Measurements from ENCODE around the gene TOPAZ1. TPM values are rescaled to one million over a fixed set of nuclear protein-coding genes. Genes with fewer than 3 reads are reported as not detected.

TOPAZ1 gene
- total and polyA plus RNA-seq, 7 donors = not detected

- intact Hi-C loops (cut with DNase I) = loop anchor here in 1 of 2 donors (10.0 kb wide), 1 partner anchor 137 kb away; the partner anchor contains the start of gene ZNF445
- Histone ChIP-seq H3K27ac (peak overlapping the region; percentile 99), H3K4me1 (peaks cover 25% of the 10 kb centered on the region), H3K9me3 (no peaks in the 10 kb centered on the region), H3K27me3 (ENCODE audit: insufficient read depth in 3 of 3, low read length in 2 of 3) (no peaks in the 10 kb centered on the region), H3K4me3 (peak overlapping the region; percentile 73), H3K36me3 (ENCODE audit: insufficient read depth in 1 of 2, low read depth in 1 of 2) (no peaks in the 10 kb centered on the region)
- WGBS, 3 donors = 66 to 75% (median 72%) methylated on average over 5 of the region's 5 CpGs
- no peak for DNase-seq
- TF ChIP-seq, protein P1, sequence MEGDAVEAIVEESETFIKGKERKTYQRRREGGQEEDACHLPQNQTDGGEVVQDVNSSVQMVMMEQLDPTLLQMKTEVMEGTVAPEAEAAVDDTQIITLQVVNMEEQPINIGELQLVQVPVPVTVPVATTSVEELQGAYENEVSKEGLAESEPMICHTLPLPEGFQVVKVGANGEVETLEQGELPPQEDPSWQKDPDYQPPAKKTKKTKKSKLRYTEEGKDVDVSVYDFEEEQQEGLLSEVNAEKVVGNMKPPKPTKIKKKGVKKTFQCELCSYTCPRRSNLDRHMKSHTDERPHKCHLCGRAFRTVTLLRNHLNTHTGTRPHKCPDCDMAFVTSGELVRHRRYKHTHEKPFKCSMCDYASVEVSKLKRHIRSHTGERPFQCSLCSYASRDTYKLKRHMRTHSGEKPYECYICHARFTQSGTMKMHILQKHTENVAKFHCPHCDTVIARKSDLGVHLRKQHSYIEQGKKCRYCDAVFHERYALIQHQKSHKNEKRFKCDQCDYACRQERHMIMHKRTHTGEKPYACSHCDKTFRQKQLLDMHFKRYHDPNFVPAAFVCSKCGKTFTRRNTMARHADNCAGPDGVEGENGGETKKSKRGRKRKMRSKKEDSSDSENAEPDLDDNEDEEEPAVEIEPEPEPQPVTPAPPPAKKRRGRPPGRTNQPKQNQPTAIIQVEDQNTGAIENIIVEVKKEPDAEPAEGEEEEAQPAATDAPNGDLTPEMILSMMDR (IDR thresholded peaks at IDR 0.05) = no peak
- no peak for ATAC-seq
Measured at GRCh38 chr3:44337248-44337785, 95.6 kb downstream of the TOPAZ1 start.

GRCh38 chr3:44338010-44338827 is 96.5 kb downstream of the TOPAZ1 start, which contains the start of gene TCAIM:
TCAIM (plus strand) TSS chr3:44338766; CDS start chr3:44354783, 16,017 bp downstream.
- DNase-seq (peak; percentile 97 to 99), ATAC-seq (peak; percentile 99)
- H3K27ac ChIP-seq = peak within 1 kb of the TSS; percentile 99
- no peaks in the 10 kb centered on the region for H3K9me3 ChIP-seq
- H3K4me3 ChIP-seq = peak within 1 kb of the TSS; percentile 73
- peaks cover 25% of the 10 kb centered on the region for H3K4me1 ChIP-seq
- no peaks in the 10 kb centered on the region for H3K36me3 ChIP-seq (ENCODE audit: insufficient read depth in 1 of 2, low read depth in 1 of 2)
- intact Hi-C loops (cut with DNase I) = loop anchor here in 1 of 2 donors (2.0 to 10.0 kb wide), 2 partner anchors 17 to 137 kb away; partner anchors contain the start of gene ZNF445
- WGBS, 3 donors = 0 to 1% (median 0%) methylated on average over 64 to 77 of the region's 77 CpGs
- TF ChIP-seq, protein P1 (IDR thresholded peaks at IDR 0.05) = no peak
- H3K27me3 ChIP-seq (ENCODE audit: insufficient read depth in 3 of 3, low read length in 2 of 3) = no peaks in the 10 kb centered on the region

- intact Hi-C loops (cut with DNase I) = loop anchor here in 1 of 2 donors (2.0 to 10.0 kb wide), 2 partner anchors 16 to 136 kb away; partner anchors contain the start of gene ZNF445
Measured at GRCh38 chr3:44338828-44339127, 97.1 kb downstream of the TOPAZ1 start.

DNA sequence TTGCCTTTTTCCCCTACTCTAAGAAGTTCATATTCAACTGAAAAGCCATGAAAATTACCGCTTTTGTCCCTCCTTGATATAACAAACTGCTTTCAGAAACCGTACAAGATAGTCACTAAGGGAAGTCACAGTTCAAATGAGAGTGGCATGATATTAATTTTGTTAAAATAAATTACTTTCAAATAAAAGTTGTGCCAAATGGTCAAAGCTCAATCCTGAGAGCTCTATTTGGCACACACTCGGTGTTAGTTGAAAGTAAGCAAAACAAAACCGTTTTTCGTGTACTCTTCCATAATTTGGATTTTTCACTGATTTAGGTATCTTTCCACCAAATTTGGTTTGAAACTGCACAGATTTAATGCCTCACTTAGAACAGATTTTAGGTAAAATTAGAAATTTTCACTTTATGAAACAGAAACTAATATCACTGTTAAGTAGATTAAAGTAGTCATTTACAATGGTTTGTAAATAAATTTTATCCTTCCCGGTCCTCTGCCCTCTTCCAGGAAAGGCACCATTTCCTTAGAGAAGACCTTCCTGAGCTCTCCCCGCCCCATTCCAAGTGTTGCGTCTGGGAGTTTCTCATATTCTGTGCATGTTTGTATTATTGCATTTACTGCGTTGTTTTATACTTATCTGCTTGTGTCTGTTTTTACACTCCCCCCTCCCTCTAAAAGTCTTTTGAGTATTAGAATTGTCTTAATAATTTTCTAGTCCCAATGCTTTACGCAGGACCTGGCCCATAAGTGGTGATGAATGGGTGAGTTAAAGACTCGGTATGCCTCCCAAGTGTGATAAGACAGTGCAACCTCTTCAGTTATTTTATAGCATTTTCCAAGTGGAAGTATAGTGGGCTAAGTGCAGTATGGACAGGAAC is 97.7 kb downstream of the TOPAZ1 start:
- DNase-seq (no peak), ATAC-seq (no peak)
- H3K4me3 ChIP-seq = peak overlapping the region; percentile 73
- no peaks in the 10 kb centered on the region for H3K9me3 ChIP-seq
- TF ChIP-seq, protein P1 (IDR thresholded peaks at IDR 0.05) = no peak
- H3K27me3 ChIP-seq (ENCODE audit: insufficient read depth in 3 of 3, low read length in 2 of 3) = no peaks in the 10 kb centered on the region
- WGBS, 3 donors = 25 to 27% (median 26%) methylated on average over 11 of the region's 11 CpGs
- H3K27ac ChIP-seq = peak overlapping the region; percentile 99
- intact Hi-C loops (cut with DNase I) = loop anchor here in 1 of 2 donors (2.0 to 10.0 kb wide), 2 partner anchors 15 to 135 kb away; partner anchors contain the start of gene ZNF445
- no peaks in the 10 kb centered on the region for H3K36me3 ChIP-seq (ENCODE audit: insufficient read depth in 1 of 2, low read depth in 1 of 2)
- peaks cover 25% of the 10 kb centered on the region for H3K4me1 ChIP-seq

More at GRCh38 chr3:44338828-44339127, 97.1 kb downstream of the TOPAZ1 start:
- no peaks in the 10 kb centered on the region for H3K36me3 ChIP-seq (ENCODE audit: insufficient read depth in 1 of 2, low read depth in 1 of 2)
- H3K4me3 ChIP-seq = peak overlapping the region; percentile 73
- no peaks in the 10 kb centered on the region for H3K9me3 ChIP-seq
- ATAC-seq (no peak), DNase-seq (no peak)
- peak overlapping the region; percentile 99 for H3K27ac ChIP-seq
- H3K27me3 ChIP-seq (ENCODE audit: insufficient read depth in 3 of 3, low read length in 2 of 3) = no peaks in the 10 kb centered on the region
- 0% methylated on average over 15 of the region's 15 CpGs for WGBS, 3 donors
- H3K4me1 ChIP-seq = peaks cover 25% of the 10 kb centered on the region
- TF ChIP-seq, protein P1 (IDR thresholded peaks at IDR 0.05) = no peak

All from psoas muscle (tissue), 8 donors.